T-helper 2 cell (primary cell): ENCODE measurements around the gene TRIM3.

ENCODE experiments used
- DNase-seq, 5 experiments: peaks; one replicate each; pipeline versions ENCODE4 v3.0.0 to v3.0.0-alpha.2; 2012 to 2022

TRIM3 gene

GRCh38 chr11:6480299-6480914 lies 6.7 kb upstream of the TRIM3 start:
- DNase-seq, result no peak

GRCh38 chr11:6476571-6476970 lies 2.8 kb upstream of the TRIM3 start:
- DNase-seq, result no peak

- DNase-seq, result no peak
Observed at GRCh38 chr11:6475936-6476335, 2.2 kb upstream of the TRIM3 start.

GRCh38 chr11:6474806-6475500 lies 1.2 kb upstream of the TRIM3 start:
- no peak for DNase-seq

- DNase-seq, result no peak
Observed at GRCh38 chr11:6474413-6474792, 662 bp upstream of the TRIM3 start.

GRCh38 chr11:6472934-6473333 lies 807 bp downstream of the TRIM3 start:
- DNase-seq, result no peak

- no peak for DNase-seq
Observed at GRCh38 chr11:6469599-6469998, 4.1 kb downstream of the TRIM3 start.

- no peak for DNase-seq
Observed at GRCh38 chr11:6468712-6469495, 4.8 kb downstream of the TRIM3 start.

GRCh38 chr11:6459099-6459450 lies 14.7 kb downstream of the TRIM3 start:
- no peak for DNase-seq

GRCh38 chr11:6458352-6459098 lies 15.2 kb downstream of the TRIM3 start:
- no peak for DNase-seq

- DNase-seq, result no peak
Observed at GRCh38 chr11:6457581-6458320, 16.0 kb downstream of the TRIM3 start.

GRCh38 chr11:6456361-6457073 lies 17.2 kb downstream of the TRIM3 start:
- no peak for DNase-seq

GRCh38 chr11:6455070-6455469 lies 18.7 kb downstream of the TRIM3 start:
- no peak for DNase-seq

GRCh38 chr11:6453152-6453551 lies 20.6 kb downstream of the TRIM3 start:
- DNase-seq, result no peak

- DNase-seq, result no peak
Observed at GRCh38 chr11:6452219-6452618, 21.5 kb downstream of the TRIM3 start.

- DNase-seq, result no peak
Observed at GRCh38 chr11:6448574-6448973, 25.2 kb downstream of the TRIM3 start.

GRCh38 chr11:6443269-6444003 lies 30.3 kb downstream of the TRIM3 start:
- peak; percentile 19 to 64 (median 33) for DNase-seq

- DNase-seq, result no peak
Observed at GRCh38 chr11:6442441-6442840, 31.3 kb downstream of the TRIM3 start.

GRCh38 chr11:6440906-6441358 lies 32.8 kb downstream of the TRIM3 start, which contains the start of gene HPX:
Gene HPX (minus strand): TSS chr11:6440987. CDS start chr11:6440963, 24 bp downstream.
- no peak for DNase-seq

- peak in 1 of 5 experiments; percentile 48 for DNase-seq
Observed at GRCh38 chr11:6438979-6439571, 34.7 kb downstream of the TRIM3 start.
